Neuron (in vitro differentiated cells): Measurements from ENCODE around the gene WAC.

Source experiments
- H2AFZ ChIP-seq: one replicate; pipeline ENCODE4 v1.6.1; 2013; ENCODE audit warnings: low read depth, mild to moderate bottlenecking, inconsistent platforms, low read length, moderate library complexity
- H3K27me3 ChIP-seq: one replicate; pipeline ENCODE4 v1.6.1; 2013; ENCODE audit warnings: low read length; ENCODE audit not compliant: insufficient read depth
- H3K36me3 ChIP-seq: one replicate; pipeline ENCODE4 v1.6.1; 2013; ENCODE audit warnings: low read length; ENCODE audit not compliant: insufficient read depth
- H3K4me1 ChIP-seq: one replicate; pipeline ENCODE4 v1.6.1; 2013; ENCODE audit warnings: low read length; ENCODE audit not compliant: insufficient read depth
- H3K4me3 ChIP-seq: 2 replicates; pipeline ENCODE4 v1.5.1; 2013; ENCODE audit warnings: mild to moderate bottlenecking, low read length, moderate library complexity
- H3K9me3 ChIP-seq: one replicate; pipeline ENCODE4 v1.6.1; 2013; ENCODE audit warnings: low read length

The WAC gene

DNA sequence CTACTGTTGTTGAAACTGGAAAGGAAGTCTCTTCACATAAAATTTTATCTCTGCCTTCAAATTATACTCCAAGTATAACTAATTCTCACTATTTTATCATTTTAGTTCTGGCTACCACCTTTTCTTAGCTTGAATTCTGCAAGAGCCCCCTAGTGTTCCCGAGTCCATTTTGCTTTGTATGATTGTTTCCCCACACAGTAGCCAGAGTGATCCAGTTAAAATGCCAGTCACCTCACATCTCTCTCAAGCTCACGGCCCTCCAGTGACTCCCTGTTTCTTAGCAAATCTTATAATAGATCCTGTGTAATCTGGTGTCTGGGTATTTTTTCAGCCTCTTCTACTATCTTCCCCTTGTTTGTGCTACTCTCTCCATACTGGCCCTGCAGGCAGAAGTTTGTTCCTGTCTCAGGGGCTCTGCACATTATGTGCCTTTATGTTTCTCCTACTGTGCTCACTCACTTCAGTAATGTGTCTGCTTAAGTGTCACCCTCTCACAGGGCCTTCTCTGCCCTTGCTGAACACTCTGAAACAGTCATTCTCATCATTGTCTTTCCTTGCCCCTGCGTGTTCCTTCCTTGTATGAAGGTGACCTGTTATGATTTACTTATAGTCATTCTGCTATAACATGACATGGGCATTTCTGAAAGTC is 8.9 kb downstream of the WAC start:
- peaks cover 9% of the 10 kb centered on the region for H3K4me1 ChIP-seq
- no peak overlapping the region for H3K4me3 ChIP-seq
- H3K36me3 ChIP-seq, result peaks cover 88% of the 10 kb centered on the region
- no peaks in the 10 kb centered on the region for H3K27me3 ChIP-seq
- H3K9me3 ChIP-seq, result no peaks in the 10 kb centered on the region
- H2AFZ ChIP-seq, result no peak overlapping the region

DNA sequence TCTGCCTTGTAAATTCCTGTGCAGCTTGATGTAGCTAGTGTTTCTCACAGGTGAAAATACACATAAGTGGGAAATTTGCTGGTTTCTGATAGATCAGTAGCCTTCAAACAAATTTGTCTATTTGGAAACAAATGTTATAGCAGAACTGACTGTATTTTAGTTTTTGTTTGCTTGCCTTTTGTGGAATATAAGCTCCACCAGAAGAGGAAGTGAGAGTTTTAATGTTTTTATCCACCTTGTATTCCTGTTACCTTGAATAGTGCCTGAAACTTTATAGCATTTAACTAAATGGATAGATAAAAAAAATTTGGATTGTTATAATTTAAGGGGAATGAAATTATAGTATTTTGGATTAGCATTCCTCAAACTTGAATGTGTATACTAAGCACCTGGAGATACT is 9.8 kb downstream of the WAC start:
- H3K36me3 ChIP-seq, result peaks cover 83% of the 10 kb centered on the region
- no peaks in the 10 kb centered on the region for H3K9me3 ChIP-seq
- no peak overlapping the region for H3K4me3 ChIP-seq
- no peaks in the 10 kb centered on the region for H3K27me3 ChIP-seq
- no peak overlapping the region for H2AFZ ChIP-seq
- H3K4me1 ChIP-seq, result peaks cover 9% of the 10 kb centered on the region

DNA sequence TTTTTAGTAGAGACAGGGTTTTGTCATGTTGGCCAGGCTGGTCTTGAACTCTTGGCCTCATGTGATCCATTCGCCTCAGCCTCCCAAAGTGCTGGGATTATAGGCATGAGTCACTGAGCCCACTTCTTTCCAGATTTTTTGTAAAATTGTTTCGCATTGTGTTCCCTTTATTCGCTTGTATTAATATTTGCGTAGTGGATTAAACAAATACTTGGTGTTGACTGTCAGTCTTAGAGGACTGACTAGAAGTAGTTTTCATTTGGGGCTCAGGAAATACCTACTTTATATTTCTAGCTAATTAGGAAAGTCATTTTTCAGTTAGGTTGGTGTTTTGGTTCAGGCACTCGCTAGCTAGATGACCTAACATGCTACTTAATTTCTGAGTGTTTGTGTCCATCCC is 11.1 kb downstream of the WAC start:
- no peak overlapping the region for H3K4me3 ChIP-seq
- no peak overlapping the region for H2AFZ ChIP-seq
- H3K9me3 ChIP-seq, result no peaks in the 10 kb centered on the region
- no peaks in the 10 kb centered on the region for H3K27me3 ChIP-seq
- peaks cover 9% of the 10 kb centered on the region for H3K4me1 ChIP-seq
- peaks cover 80% of the 10 kb centered on the region for H3K36me3 ChIP-seq

DNA sequence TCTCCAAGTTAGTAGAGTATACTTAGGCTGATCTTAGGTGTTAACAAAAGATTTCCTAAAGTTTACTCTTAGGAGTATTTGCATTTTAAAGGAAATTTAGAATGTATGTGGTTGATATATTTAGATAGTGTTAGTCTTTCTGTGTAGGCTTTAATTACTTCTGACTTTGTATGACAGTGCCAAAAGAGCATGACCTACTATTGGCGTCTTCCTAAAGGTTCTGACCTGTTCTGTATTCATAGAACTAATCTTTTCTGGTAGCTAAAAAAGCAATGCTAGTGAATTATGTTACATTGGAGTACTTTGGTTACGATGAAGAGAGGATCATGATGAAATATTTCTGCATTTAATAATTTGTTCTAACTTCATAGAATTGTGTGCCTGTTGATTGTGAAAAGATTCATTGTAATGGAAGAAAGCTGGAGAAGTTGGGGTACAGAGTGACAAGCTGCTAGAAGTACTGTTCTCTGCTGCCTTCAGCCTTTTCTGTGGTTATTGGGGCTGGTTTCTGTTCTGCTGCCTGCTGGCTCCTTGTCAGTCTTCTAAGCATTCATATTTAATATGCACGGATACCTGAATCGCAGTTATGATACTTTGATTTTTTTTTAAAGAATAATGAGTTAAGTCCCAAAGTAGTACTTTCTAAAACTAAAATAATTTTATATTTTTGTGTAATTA is 13.2 kb downstream of the WAC start:
- Histone ChIP-seq H3K36me3 (peaks cover 80% of the 10 kb centered on the region), H3K4me1 (peaks cover 8% of the 10 kb centered on the region), H2AFZ (no peak overlapping the region), H3K27me3 (no peaks in the 10 kb centered on the region), H3K4me3 (no peak overlapping the region), H3K9me3 (no peaks in the 10 kb centered on the region)

DNA sequence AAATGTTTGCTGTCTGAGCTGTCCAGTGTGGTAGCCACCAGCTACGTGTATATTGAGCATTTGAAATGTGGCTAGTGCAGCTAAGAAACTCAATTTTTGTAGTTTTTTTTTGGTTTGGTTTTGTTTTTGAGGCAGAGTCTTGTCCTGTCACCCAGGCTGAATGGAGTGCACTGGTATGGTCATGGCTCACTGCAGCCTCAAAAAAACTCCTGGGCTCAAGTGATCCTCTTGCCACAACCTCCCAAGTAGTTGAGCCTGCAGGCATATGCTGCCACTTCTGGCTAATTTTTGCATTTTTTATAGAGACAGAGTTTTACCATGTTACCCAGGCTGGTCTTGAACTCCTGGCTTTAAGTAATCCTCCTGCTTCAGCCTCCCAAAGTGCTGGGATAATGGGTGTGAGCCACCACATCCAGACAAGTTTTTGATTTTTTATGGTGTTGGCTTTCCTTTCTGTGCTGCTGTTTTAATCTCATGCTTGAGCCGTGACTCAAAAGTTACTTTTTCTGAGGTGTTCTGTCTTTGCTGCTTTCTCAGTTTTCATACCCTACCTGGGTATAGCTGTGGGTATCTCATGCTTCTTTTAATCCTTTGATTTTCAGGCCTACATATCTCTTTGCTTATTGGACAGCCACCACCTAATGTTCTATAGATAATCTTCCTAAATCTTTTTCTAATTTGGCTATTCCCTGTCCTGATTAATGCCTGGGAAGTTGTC is 16.0 kb downstream of the WAC start:
- Histone ChIP-seq H3K36me3 (peaks cover 68% of the 10 kb centered on the region), H3K4me1 (no peaks in the 10 kb centered on the region), H2AFZ (no peak overlapping the region), H3K27me3 (no peaks in the 10 kb centered on the region), H3K4me3 (no peak overlapping the region), H3K9me3 (no peaks in the 10 kb centered on the region)

DNA sequence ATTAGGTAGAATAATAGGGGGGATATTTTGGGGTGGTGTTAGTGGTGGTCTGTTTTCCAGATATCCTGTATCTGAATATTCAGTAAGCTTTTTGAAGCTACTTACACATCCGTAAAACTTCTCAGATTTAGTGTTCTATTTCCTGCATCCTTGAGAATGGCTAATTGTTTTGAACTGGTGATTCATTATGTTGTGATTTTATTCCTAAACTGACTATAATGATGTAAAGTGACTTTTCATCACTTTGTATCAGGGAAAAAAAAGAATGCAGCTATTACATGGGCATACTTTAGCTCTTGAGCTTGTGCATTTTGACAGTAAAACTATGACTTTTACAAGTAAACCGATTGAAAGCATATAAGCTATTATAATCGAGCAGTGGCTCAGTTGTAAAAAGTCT is 18.2 kb downstream of the WAC start:
- peaks cover 70% of the 10 kb centered on the region for H3K36me3 ChIP-seq
- no peaks in the 10 kb centered on the region for H3K9me3 ChIP-seq
- H3K4me1 ChIP-seq, result no peaks in the 10 kb centered on the region
- H3K27me3 ChIP-seq, result no peaks in the 10 kb centered on the region
- no peak overlapping the region for H2AFZ ChIP-seq
- no peak overlapping the region for H3K4me3 ChIP-seq

DNA sequence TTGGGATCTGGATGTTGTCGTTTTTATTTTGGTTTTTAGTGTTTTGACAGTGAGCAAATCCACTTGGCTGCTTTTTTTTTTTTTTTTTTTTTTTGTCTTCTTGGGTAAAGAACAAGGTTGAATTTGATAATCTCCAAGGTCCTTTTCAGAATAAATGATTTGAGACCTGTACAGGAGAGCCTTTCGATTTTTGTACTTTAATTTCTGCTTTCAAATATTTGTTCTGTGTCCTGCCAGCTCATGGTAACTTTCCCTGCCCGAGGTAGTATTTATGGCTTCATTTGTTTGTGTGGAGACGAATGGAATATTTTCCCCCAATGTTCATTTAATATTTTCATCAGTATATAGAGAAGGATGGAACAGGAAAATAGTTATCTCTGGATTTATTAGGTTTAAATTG is 19.9 kb downstream of the WAC start:
- peaks cover 73% of the 10 kb centered on the region for H3K36me3 ChIP-seq
- H2AFZ ChIP-seq, result no peak overlapping the region
- H3K9me3 ChIP-seq, result no peaks in the 10 kb centered on the region
- H3K4me3 ChIP-seq, result no peak overlapping the region
- no peaks in the 10 kb centered on the region for H3K4me1 ChIP-seq
- H3K27me3 ChIP-seq, result no peaks in the 10 kb centered on the region

DNA sequence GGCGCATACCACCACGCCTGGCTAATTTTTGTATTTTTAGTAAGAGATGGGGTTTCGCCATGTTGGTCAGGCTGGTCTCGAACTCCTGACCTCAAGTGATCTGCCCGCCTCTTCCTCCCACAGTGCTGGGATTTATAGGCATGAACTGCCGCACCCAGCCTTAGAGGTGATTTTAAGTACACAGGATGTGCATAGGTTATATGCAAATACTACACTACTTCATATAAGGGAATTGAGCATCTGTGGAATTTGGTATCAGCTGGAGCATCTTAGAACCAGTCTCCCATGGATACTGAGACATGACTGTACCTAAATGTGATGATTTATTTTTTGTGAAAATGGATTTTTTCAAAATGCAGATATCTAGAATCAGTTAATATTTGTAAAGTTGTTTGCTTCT is 21.1 kb downstream of the WAC start:
- Histone ChIP-seq H3K4me1 (peaks cover 4% of the 10 kb centered on the region), H3K4me3 (no peak overlapping the region), H2AFZ (no peak overlapping the region), H3K36me3 (peaks cover 65% of the 10 kb centered on the region), H3K9me3 (no peaks in the 10 kb centered on the region), H3K27me3 (no peaks in the 10 kb centered on the region)

DNA sequence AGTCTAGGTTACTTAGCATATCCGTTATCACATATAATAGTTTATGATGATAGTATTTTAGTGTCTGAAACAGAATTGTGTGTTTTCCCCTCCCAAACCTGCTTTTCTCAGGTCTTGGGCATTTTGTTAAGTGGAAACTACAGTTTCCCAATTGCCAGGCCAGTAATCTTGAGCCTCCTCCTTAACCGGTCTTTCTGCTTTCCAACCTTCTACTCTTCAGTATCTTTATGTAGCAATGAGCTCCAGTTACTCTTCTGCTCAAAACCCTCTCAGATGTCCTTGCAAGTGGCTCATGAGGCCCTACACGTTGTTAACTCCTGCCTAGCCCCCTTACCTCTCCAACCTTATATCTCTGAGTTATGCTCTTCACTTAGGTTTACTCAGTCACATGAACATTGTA is 22.0 kb downstream of the WAC start:
- Histone ChIP-seq H3K9me3 (no peaks in the 10 kb centered on the region), H3K4me1 (peaks cover 8% of the 10 kb centered on the region), H3K27me3 (no peaks in the 10 kb centered on the region), H3K4me3 (no peak overlapping the region), H3K36me3 (peaks cover 60% of the 10 kb centered on the region), H2AFZ (no peak overlapping the region)

DNA sequence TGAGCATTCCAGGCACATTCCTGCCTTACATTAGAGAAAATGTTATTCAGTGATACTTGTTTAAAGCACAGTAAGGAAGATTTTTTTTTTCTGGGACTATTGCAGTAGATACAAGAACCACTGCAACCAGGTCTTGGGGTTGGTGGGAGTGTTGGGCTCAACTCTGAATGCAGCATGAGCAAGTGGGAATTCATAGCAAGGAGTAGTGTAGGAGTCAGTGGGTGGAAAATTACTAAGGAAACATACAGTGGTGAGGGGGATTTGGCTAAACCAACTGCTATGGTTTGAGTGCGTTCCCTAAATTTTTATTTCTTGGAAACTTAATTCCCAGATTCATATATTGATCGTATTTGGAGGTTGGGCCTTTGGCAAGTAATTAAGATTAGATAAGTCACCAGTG is 22.4 kb downstream of the WAC start:
- Histone ChIP-seq H3K36me3 (peaks cover 60% of the 10 kb centered on the region), H3K4me3 (no peak overlapping the region), H2AFZ (no peak overlapping the region), H3K27me3 (no peaks in the 10 kb centered on the region), H3K9me3 (no peaks in the 10 kb centered on the region), H3K4me1 (peaks cover 8% of the 10 kb centered on the region)

DNA sequence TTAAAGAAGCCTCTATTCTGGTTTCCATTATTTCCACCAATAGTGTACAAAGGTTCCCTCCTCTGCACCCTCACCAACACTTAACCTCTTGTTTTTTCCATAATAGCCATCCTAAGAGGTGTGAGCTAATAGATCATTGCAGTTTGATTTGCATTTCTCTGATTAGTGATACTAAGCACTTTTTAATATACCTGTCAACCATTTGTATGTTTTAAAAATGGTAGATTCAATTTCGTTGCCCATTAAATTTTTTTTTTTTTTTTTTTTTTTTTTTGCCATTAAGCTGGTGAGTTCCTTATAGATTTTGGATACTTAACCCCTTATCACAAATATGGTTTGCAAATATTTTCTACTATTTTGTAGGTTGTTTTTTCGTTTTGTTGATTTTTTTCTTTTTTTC is 23.2 kb downstream of the WAC start:
- H3K9me3 ChIP-seq, result no peaks in the 10 kb centered on the region
- H3K4me1 ChIP-seq, result peaks cover 8% of the 10 kb centered on the region
- H3K27me3 ChIP-seq, result no peaks in the 10 kb centered on the region
- H3K36me3 ChIP-seq, result peaks cover 61% of the 10 kb centered on the region
- no peak overlapping the region for H3K4me3 ChIP-seq
- no peak overlapping the region for H2AFZ ChIP-seq

DNA sequence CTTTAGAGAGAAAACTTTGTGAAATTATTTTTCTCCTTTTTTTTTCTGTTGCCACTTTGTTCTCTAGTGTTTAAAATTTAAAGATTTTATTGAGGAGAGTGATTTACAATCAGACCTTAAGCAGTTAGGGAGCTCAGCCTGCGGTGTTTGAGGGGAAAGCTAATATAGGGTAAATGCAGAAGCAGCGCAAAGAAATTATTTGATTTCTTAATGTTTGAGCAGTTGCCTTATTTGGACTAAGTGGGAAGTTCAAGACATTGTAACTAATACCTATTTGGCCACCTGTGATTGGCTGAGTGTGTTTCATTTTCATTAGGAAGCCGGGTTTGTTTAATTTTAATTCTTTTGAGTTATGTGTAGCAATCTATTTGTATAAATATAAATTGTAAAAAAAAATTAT is 25.3 kb downstream of the WAC start:
- Histone ChIP-seq H3K27me3 (no peaks in the 10 kb centered on the region), H3K4me1 (peaks cover 8% of the 10 kb centered on the region), H2AFZ (no peak overlapping the region), H3K36me3 (peaks cover 53% of the 10 kb centered on the region), H3K9me3 (no peaks in the 10 kb centered on the region), H3K4me3 (no peak overlapping the region)

DNA sequence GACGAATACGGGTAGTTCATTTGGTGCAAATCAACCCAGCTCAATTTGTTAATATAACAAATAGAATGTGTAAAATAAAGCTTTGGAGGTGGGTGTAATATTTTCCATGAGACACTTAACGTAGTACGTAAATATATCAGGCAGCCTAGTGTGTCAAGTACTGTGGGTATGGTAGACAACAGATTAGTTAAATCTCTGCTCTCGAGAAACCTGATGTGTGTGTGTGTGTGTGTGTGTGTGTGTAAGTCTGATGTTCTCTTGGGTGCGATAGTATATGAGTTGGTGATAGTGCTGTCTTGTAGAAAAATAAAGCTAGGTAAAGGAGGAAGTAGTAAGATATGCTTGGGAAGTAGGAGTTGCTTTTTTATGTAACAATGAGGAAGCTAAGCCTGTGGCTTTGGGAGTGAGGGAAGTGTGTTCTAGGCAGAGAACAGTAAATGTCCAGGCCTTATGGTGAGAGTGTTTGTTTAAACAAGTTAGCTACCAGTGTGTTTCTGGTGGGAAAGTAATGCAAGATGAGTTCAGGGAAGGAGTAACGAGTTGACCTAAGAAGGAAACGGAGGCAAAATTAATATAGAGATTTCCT is 26.1 kb downstream of the WAC start:
- Histone ChIP-seq H3K27me3 (no peaks in the 10 kb centered on the region), H3K36me3 (peaks cover 49% of the 10 kb centered on the region), H3K9me3 (no peaks in the 10 kb centered on the region), H2AFZ (no peak overlapping the region), H3K4me1 (peaks cover 8% of the 10 kb centered on the region), H3K4me3 (no peak overlapping the region)
